Stomach (tissue), 9 donors: ENCODE data around the gene RBM19. TPM values are rescaled to one million over a fixed set of nuclear protein-coding genes. Genes with fewer than 3 reads are reported as not detected.

Experiments used
- DNase-seq, 2 donors: peaks; one replicate each; pipeline versions ENCODE4 v3.0.0 to v3.0.0-alpha.2; 2013 to 2019
- H3K27ac ChIP-seq, 5 donors: fragments of 200-600 bp in 4 of 5; sonication (generic) in 4 of 5; one replicate each; pipeline ENCODE4 v1.5.1; 2013 to 2019; ENCODE audit warnings: mild to moderate bottlenecking in 1 of 5, moderate library complexity in 1 of 5
- H3K27me3 ChIP-seq, 3 donors: fragments of 200-600 bp; sonication (generic); one replicate each; pipeline ENCODE4 v1.5.1; 2017 to 2019; ENCODE audit warnings: mixed run types in 1 of 3
- H3K36me3 ChIP-seq, 4 donors: fragments of 200-600 bp; sonication (generic); 1 replicate in 3 of 4; 2 replicates in 1 of 4; pipeline ENCODE4 v1.5.1; 2016 to 2019
- H3K4me1 ChIP-seq, 4 donors: fragments of 200-600 bp; sonication (generic); one replicate each; pipeline ENCODE4 v1.5.1; 2016 to 2019
- H3K4me3 ChIP-seq, 4 donors: fragments of 200-600 bp; sonication (generic) in 3 of 4; one replicate each; pipeline ENCODE4 v1.5.1; 2016 to 2019; ENCODE audit warnings: mild to moderate bottlenecking in 1 of 4
- H3K9me3 ChIP-seq, 4 donors: fragments of 200-600 bp; sonication (generic); one replicate each; pipeline ENCODE4 v1.5.1; 2016 to 2019
- CTCF ChIP-seq, 7 experiments: fragments of 450-650 bp in 4 of 7; fragments of 200-600 bp in 3 of 7; sonication (generic) in 3 of 7; IDR thresholded peaks; one replicate each; pipeline ENCODE4 v1.5.1; 2016 to 2019; ENCODE audit warnings: antibody characterized with exemption in 7 of 7, control low read depth in 2 of 7, mild to moderate bottlenecking in 1 of 7
- EP300 ChIP-seq: sonication (generic); formaldehyde crosslinking; IDR thresholded peaks from one replicate; pipeline ENCODE4 v1.6.1; 2017; ENCODE audit warnings: antibody characterized with exemption
- POLR2A ChIP-seq, 4 donors: fragments of 450-650 bp; IDR thresholded peaks; one replicate each; pipeline ENCODE4 v1.6.1; 2016; ENCODE audit warnings: antibody characterized with exemption in 4 of 4, control low read depth in 2 of 4, mild to moderate bottlenecking in 1 of 4, moderate library complexity in 1 of 4
- POLR2AphosphoS5 ChIP-seq, 3 donors: sonication (generic); formaldehyde crosslinking; IDR thresholded peaks; one replicate each; pipeline ENCODE4 v1.6.1; 2016; ENCODE audit warnings: antibody characterized with exemption in 3 of 3
- WGBS, 5 donors: extraction: QIAGEN DNeasy Blood & Tissue Kit in 3 of 5; methylation state at CpG; one replicate each; pipeline versions ENCODE4 v1.1.5 to v1.1.7; 2013 to 2018; 5-methylcytosine and 5-hydroxymethylcytosine counted together
- intact Hi-C: fragments of 100-400 bp; cut with DNase I; formaldehyde crosslinking; loops from one replicate; pipeline ENCODE4 v1.15.1; 2023; ENCODE audit warnings: low total_unique reads
- polyA plus RNA-seq, 3 donors: library from polyadenylated mRNA; stranded (reverse); fragments of 200-250 nt; gene quantifications; one replicate each; pipeline ENCODE4 v1.2.3, GENCODE V29; 2013
- total RNA-seq, 5 donors: library from RNA; depleted of rRNA; stranded (reverse); fragments of >200 nt; gene quantifications; one replicate each; pipeline versions ENCODE4 v1.1.0 to v1.2.3, GENCODE V29; 2014 to 2016
- donor health status: healthy with polysubstance abuse.
- donor health status: Bipolar disorder and iron deficiency.
- donor health status: healthy.

Gene RBM19
- total and polyA plus RNA-seq, 8 donors = 8.1 to 109 (median 27.3) TPM

- H3K4me3 ChIP-seq = no peak overlapping the region
- WGBS, 5 donors = 66 to 74% (median 71%) methylated on average over 24 of the region's 24 CpGs
- no peaks in the 10 kb centered on the region for H3K9me3 ChIP-seq
- TF ChIP-seq EP300 (no peak), POLR2A (IDR thresholded peaks at IDR 0.05) (no peak), CTCF (IDR thresholded peaks at IDR 0.05) (no peak), POLR2AphosphoS5 (IDR thresholded peaks at IDR 0.05) (no peak)
- peaks cover 0 to 11% (median 5%) of the 10 kb centered on the region in 4 donors for H3K4me1 ChIP-seq
- DNase-seq = peak in 1 of 2 donors; percentile 39
- intact Hi-C loops = no loop called here
- H3K27me3 ChIP-seq = no peaks in the 10 kb centered on the region
- H3K36me3 ChIP-seq = peaks cover 11 to 70% (median 50%) of the 10 kb centered on the region in 4 donors
- peak overlapping the region in 1 of 5 donors; percentile 7 for H3K27ac ChIP-seq
Measured at GRCh38 chr12:113852695-113853490, 113.2 kb downstream of the RBM19 start.

GRCh38 chr12:113852264-113852663, 113.9 kb downstream of the RBM19 start:
- no peaks in the 10 kb centered on the region for H3K27me3 ChIP-seq
- intact Hi-C loops = no loop called here
- H3K4me3 ChIP-seq = no peak overlapping the region
- TF ChIP-seq POLR2AphosphoS5 (IDR thresholded peaks at IDR 0.05) (no peak), EP300 (no peak), CTCF (IDR thresholded peaks at IDR 0.05) (no peak), POLR2A (IDR thresholded peaks at IDR 0.05) (no peak)
- DNase-seq = peak in 1 of 2 donors; percentile 28
- H3K4me1 ChIP-seq = peaks cover 0 to 11% (median 5%) of the 10 kb centered on the region in 4 donors
- no peaks in the 10 kb centered on the region for H3K9me3 ChIP-seq
- no peak overlapping the region for H3K27ac ChIP-seq
- H3K36me3 ChIP-seq = peaks cover 5 to 70% (median 46%) of the 10 kb centered on the region in 4 donors
- WGBS, 5 donors = 75 to 91% (median 83%) methylated on average over 5 of the region's 5 CpGs

DNA sequence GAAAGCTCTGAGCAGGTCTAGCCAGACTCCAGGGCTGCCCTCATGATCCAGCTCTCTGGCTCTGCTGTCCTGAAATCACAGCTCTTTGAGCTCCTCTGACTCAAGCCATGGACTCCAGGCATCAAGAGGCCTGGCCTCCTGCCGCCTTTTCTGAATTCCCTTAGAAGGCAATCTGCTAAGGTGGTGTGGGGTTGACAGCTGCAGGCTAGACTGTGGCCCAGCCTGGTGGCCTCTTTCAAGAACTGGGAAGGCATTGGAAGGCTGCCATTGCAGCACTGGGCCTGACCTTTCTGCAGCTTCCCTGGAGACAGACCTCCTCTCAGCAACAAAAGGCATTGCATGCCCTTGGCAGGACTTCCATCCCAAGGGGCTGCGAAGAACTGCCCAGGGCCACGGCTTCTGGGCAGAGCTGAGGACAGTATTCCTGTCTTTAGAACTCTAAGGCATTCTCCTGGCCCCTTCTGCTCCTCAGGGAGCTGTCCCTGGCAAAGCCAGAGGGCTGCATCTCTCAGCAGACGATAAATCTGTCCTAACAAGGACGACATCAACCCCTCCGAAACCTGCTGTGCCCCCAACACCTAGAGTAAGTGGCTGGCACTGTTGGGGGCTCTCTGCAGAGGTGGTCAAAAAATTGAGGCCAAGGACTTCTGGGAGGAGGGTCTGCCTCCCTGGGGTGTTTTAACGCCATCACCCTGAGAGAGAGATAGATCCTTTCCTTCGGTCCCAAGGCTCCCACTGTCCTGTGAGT, 115.6 kb downstream of the RBM19 start:
- Histone ChIP-seq H3K4me3 (no peak overlapping the region), H3K36me3 (peaks cover 3 to 67% (median 35%) of the 10 kb centered on the region in 4 donors), H3K4me1 (peaks cover 0 to 11% (median 5%) of the 10 kb centered on the region in 4 donors), H3K27ac (peak overlapping the region in 2 of 5 donors; percentile 34 to 51), H3K27me3 (no peaks in the 10 kb centered on the region), H3K9me3 (no peaks in the 10 kb centered on the region)
- intact Hi-C loops = no loop called here
- 71 to 93% (median 90%) methylated on average over 8 of the region's 8 CpGs for WGBS, 5 donors
- DNase-seq = peak in 1 of 2 donors; percentile 24
- no peak for TF ChIP-seq POLR2AphosphoS5 (IDR thresholded peaks at IDR 0.05)
- TF ChIP-seq EP300 = no peak
- no peak for TF ChIP-seq CTCF (IDR thresholded peaks at IDR 0.05)
- TF ChIP-seq POLR2A (IDR thresholded peaks at IDR 0.05) = no peak

GRCh38 chr12:113847856-113848255, 118.3 kb downstream of the RBM19 start:
- TF ChIP-seq POLR2AphosphoS5 (IDR thresholded peaks at IDR 0.05) (no peak), CTCF (IDR thresholded peaks at IDR 0.05) (no peak), EP300 (no peak), POLR2A (IDR thresholded peaks at IDR 0.05) (no peak)
- H3K4me1 ChIP-seq = peaks cover 0 to 9% (median 1%) of the 10 kb centered on the region in 4 donors
- no peak overlapping the region for H3K4me3 ChIP-seq
- intact Hi-C loops = no loop called here
- no peaks in the 10 kb centered on the region for H3K27me3 ChIP-seq
- DNase-seq = no peak
- H3K27ac ChIP-seq = no peak overlapping the region
- H3K9me3 ChIP-seq = no peaks in the 10 kb centered on the region
- 86 to 91% (median 90%) methylated on average over 3 of the region's 3 CpGs for WGBS, 5 donors
- H3K36me3 ChIP-seq = peaks cover 9 to 71% (median 44%) of the 10 kb centered on the region in 4 donors
